Left lung (tissue), 10 donors: ENCODE results near the gene GBGT1. TPM values are rescaled to one million over a fixed set of nuclear protein-coding genes. Genes with fewer than 3 reads are reported as not detected.

Experiments
- ATAC-seq: fragments of 200-7000 bp; cut with Tn5 transposase; one replicate; pipeline ENCODE4 v1.9.1; 2020; ENCODE audit warnings: moderate library complexity
- DNase-seq, 4 donors: peaks; one replicate each; pipeline ENCODE4 v3.0.0-alpha.2; 2013 to 2020
- H3K27ac ChIP-seq, 2 donors: fragments of 200-600 bp; sonication (generic) in 1 of 2; one replicate each; pipeline versions ENCODE4 v1.5.0 to v1.8.0; 2020 to 2021
- H3K27me3 ChIP-seq, 2 donors: fragments of 200-600 bp; sonication (generic) in 1 of 2; one replicate each; pipeline versions ENCODE4 v1.5.0 to v1.8.0; 2020 to 2021
- H3K36me3 ChIP-seq, 2 donors: fragments of 200-600 bp; sonication (generic) in 1 of 2; one replicate each; pipeline versions ENCODE4 v1.5.0 to v1.8.0; 2020 to 2021
- H3K4me1 ChIP-seq, 2 donors: fragments of 200-600 bp; one replicate each; pipeline ENCODE4 v1.8.0; 2021
- H3K4me3 ChIP-seq, 2 donors: fragments of 200-600 bp; sonication (generic) in 1 of 2; one replicate each; pipeline versions ENCODE4 v1.5.0 to v1.8.0; 2020 to 2021; ENCODE audit warnings: mild to moderate bottlenecking in 1 of 2
- H3K9me3 ChIP-seq, 2 donors: fragments of 200-600 bp; sonication (generic) in 1 of 2; one replicate each; pipeline versions ENCODE4 v1.5.0 to v1.8.0; 2020 to 2021
- intact Hi-C, 2 donors: fragments of 100-400 bp; cut with DNase I; formaldehyde crosslinking; loops; one replicate each; pipeline versions ENCODE4 v1.11.2 to v1.14.2; 2022
- polyA plus RNA-seq, 6 donors: library from polyadenylated mRNA; unstranded; fragments of 120-200 nt; gene quantifications; one replicate each; pipeline ENCODE4 v1.2.1, GENCODE V29; 2013; ENCODE audit not compliant: insufficient read length in 6 of 6
- total RNA-seq, 2 donors: library from RNA; stranded (reverse); fragmentation: NEBNext Ultra II Directional; extraction: Animal tissue kit (Norgen Biotek cat#: 25700); gene quantifications; one replicate each; pipeline ENCODE4 v1.2.1, GENCODE V29; 2021
- TF ChIP-seq, protein P1 (sequence below), 2 donors: fragments of 200-600 bp; sonication (generic) in 1 of 2; IDR thresholded peaks; one replicate each; pipeline versions ENCODE4 v1.5.0 to v1.8.0; 2021; ENCODE audit warnings: antibody characterized with exemption in 2 of 2
- donor health status: DM: no; HTN: yes; CAD: no.
- donor health status: DM: no; HTN: no; CAD: no.

Gene GBGT1
- total and polyA plus RNA-seq, 8 donors, result 2.7 to 45.1 (median 4.9) TPM

DNA sequence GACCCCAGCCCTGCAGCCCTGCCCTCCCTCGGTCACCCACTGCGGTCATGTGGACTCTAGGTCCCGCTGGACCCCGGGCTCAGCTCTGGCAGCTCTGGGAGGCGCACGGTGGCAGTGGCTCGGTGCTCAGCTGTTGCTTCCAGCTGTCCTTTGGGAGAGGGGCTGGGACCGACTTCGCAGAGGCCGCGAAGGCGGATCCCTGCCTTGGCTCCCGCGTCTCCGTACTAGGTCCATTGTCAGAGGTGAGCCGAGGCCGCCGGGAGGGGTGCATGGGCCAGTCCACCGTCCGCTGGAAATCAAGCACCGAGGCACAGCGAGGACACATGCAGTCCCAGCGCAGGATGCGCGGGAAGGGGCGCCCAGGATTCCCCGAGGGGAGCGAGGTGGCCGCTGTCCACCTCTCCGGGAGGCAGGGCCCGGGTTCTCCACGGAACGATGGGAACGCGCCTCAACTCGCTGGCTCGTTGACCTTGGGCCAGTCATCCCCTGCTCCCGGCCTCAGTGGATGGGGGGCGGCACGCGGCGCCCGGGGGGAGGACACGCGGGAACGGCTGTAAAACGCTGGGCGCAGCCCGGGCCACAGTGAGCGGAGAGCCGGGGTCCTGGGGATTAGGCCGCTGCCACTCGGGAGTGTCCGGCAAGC lies 732 bp downstream of the GBGT1 start:
- DNase-seq (peak in 1 of 4 donors; percentile 83), ATAC-seq (peak; percentile 3)
- Histone ChIP-seq H3K4me3 (peak overlapping the region; percentile 79 to 82), H3K4me1 (peaks cover 17 to 40% of the 10 kb centered on the region in 2 donors), H3K27me3 (peaks cover 0 to 20% of the 10 kb centered on the region in 2 donors), H3K27ac (peak overlapping the region; percentile 30 to 84), H3K9me3 (no peaks in the 10 kb centered on the region), H3K36me3 (peaks cover 0 to 17% of the 10 kb centered on the region in 2 donors)
- intact Hi-C loops, result no loop called here
- TF ChIP-seq, protein P1, sequence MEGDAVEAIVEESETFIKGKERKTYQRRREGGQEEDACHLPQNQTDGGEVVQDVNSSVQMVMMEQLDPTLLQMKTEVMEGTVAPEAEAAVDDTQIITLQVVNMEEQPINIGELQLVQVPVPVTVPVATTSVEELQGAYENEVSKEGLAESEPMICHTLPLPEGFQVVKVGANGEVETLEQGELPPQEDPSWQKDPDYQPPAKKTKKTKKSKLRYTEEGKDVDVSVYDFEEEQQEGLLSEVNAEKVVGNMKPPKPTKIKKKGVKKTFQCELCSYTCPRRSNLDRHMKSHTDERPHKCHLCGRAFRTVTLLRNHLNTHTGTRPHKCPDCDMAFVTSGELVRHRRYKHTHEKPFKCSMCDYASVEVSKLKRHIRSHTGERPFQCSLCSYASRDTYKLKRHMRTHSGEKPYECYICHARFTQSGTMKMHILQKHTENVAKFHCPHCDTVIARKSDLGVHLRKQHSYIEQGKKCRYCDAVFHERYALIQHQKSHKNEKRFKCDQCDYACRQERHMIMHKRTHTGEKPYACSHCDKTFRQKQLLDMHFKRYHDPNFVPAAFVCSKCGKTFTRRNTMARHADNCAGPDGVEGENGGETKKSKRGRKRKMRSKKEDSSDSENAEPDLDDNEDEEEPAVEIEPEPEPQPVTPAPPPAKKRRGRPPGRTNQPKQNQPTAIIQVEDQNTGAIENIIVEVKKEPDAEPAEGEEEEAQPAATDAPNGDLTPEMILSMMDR (IDR thresholded peaks at IDR 0.05), result no peak

DNA sequence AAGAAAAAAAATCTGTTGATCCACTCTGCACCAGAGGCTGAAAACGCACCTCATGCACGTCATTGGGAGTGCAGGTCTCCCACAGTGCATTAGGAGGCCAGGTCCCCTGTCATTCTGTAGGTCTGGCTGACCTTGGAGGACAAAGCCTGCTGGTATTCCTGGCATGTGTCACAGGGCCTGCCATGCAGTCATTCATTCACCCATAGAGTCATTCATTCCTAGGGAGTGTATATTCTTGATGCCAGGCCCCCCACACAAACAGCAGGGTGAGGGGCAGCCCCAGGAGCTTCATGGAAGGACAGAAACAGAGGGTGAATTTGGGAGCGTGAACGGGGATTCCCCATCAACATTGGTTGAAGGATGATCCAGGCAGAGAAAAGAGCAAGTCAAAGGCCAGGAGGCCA lies 2.2 kb downstream of the GBGT1 start:
- Histone ChIP-seq H3K27me3 (peaks cover 0 to 20% of the 10 kb centered on the region in 2 donors), H3K27ac (no peak overlapping the region), H3K4me1 (peaks cover 17 to 40% of the 10 kb centered on the region in 2 donors), H3K36me3 (peaks cover 0 to 28% of the 10 kb centered on the region in 2 donors), H3K4me3 (no peak overlapping the region), H3K9me3 (no peaks in the 10 kb centered on the region)
- DNase-seq, result no peak
- no peak for ATAC-seq
- TF ChIP-seq, protein P1 (IDR thresholded peaks at IDR 0.05), result no peak
- intact Hi-C loops, result no loop called here

DNA sequence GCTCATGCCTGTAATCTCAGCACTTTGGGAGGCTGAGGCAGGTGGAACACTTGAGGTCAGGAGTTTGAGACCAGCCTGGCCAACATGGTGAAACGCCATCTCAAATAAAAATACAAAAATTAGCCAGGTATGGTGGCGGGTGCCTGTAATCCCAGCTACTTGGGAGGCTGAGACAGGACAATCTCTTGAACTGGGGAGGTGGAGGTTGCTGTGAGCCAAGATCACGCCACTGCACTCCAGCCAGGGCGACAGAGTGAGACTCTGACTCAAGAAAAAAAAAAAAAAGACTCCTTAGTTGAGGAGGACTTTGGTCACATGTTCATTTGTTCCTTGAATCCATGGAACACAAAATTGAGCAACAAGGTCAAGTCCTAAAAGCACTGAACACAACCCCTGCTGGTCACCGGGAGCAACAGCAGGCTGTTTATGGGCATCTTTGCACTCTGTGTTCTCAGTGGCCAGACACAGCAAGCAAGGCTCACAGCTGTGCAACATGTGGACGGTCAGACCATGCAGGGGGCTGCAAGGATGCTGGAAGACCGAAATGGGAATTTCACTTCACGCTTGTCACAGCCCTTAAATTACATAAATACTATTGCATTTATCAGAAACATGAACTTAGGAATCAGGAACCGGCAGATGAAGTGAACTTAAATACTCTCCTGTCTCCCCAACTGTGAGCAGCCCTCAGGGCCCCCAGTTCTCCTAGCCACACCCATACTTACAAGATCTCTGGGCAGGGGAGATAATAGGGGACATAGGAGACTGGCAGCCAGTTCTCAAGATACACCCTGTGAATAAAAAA lies 2.8 kb downstream of the GBGT1 start:
- Histone ChIP-seq H3K27me3 (peaks cover 0 to 20% of the 10 kb centered on the region in 2 donors), H3K9me3 (no peaks in the 10 kb centered on the region), H3K27ac (peak overlapping the region in 1 of 2 donors; percentile 23), H3K4me3 (no peak overlapping the region), H3K4me1 (peaks cover 17 to 40% of the 10 kb centered on the region in 2 donors), H3K36me3 (peaks cover 0 to 30% of the 10 kb centered on the region in 2 donors)
- peak; percentile 83 for ATAC-seq
- intact Hi-C loops, result no loop called here
- peak in 2 of 4 donors; percentile 71 to 80 for DNase-seq
- TF ChIP-seq, protein P1 (IDR thresholded peaks at IDR 0.05), result peak; percentile 76 to 90

DNA sequence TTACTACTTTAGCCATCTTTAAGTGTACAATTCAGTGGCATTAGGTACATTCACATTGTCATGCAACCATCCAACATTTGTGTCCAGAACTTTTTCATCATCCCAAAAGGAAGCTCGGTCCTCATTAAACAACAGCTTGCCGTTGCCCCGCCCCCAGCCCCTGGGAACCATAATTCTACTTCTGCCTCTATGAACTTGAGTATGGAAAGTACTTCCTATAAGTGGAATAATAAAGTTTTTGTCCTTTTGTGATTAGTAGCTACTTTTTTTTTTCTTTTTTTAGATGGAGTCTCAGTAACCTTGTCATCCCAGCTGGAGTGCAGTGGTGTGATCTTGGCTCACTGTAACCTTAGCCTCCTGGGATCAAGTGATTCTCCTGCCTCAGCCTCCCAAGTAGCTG lies 5.0 kb downstream of the GBGT1 start:
- intact Hi-C loops, result no loop called here
- no peak for ATAC-seq
- DNase-seq, result peak in 1 of 4 donors; percentile 28
- Histone ChIP-seq H3K9me3 (no peaks in the 10 kb centered on the region), H3K27me3 (peaks cover 0 to 14% of the 10 kb centered on the region in 2 donors), H3K27ac (no peak overlapping the region), H3K4me3 (no peak overlapping the region), H3K4me1 (peaks cover 15 to 30% of the 10 kb centered on the region in 2 donors), H3K36me3 (peaks cover 0 to 52% of the 10 kb centered on the region in 2 donors)
- TF ChIP-seq, protein P1 (IDR thresholded peaks at IDR 0.05), result no peak

DNA sequence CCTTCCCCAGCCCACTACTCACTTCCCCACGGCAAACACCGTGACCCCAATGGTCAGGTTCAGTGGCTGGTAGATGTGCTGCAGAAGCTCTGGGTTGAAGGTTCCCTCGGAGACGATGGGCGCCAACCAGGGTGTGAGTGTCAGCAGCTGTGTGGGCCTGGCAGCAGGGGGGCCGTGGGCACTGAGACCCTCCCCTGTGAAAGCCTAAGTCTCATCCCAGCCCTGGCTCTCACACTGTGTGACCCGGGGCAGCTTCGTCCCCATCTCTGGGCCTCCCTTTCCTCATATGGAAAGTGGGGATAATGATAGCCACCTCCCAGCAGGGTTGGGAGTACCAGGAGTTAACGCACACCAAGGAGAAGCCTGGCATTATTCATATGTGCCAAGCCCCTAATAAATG lies 8.6 kb downstream of the GBGT1 start:
- H3K27ac ChIP-seq, result no peak overlapping the region
- H3K4me1 ChIP-seq, result no peaks in the 10 kb centered on the region
- H3K36me3 ChIP-seq, result peaks cover 0 to 53% of the 10 kb centered on the region in 2 donors
- DNase-seq (peak in 2 of 4 donors; percentile 25 to 45), ATAC-seq (no peak)
- H3K9me3 ChIP-seq, result no peaks in the 10 kb centered on the region
- TF ChIP-seq, protein P1 (IDR thresholded peaks at IDR 0.05), result no peak
- no peaks in the 10 kb centered on the region for H3K27me3 ChIP-seq
- H3K4me3 ChIP-seq, result no peak overlapping the region
- intact Hi-C loops, result no loop called here
